K562 (cell line): Measurements from ENCODE around the gene TBX19. TPM values are rescaled to one million over a fixed set of nuclear protein-coding genes. Genes with fewer than 3 reads are reported as not detected.

Experiments used
- CEBPG ChIP-seq, 3 experiments: fragments of 200-800 bp in 1 of 3; sonication (Bioruptor generic) in 1 of 3; sonication (generic) in 1 of 3; formaldehyde crosslinking in 1 of 3; IDR thresholded peaks in 2 of 3; conservative IDR thresholded peaks in 1 of 3; 2 replicates each; pipeline versions ENCODE4 v1.6.1 to v1.8.0; 2016 to 2022; ENCODE audit warnings: missing compliant biosample characterization in 2 of 3, missing genetic modification characterization in 2 of 3, mild to moderate bottlenecking in 1 of 3, missing genetic modification reagents in 1 of 3
- HCFC1 ChIP-seq: IDR thresholded peaks from 2 replicates; pipeline ENCODE4 v1.6.1; 2012; ENCODE audit warnings: low read depth, low read length, improper control_type of control experiment
- POLR2A ChIP-seq: fragments of 450-650 bp; conservative IDR thresholded peaks from 2 replicates; pipeline ENCODE4 v1.6.1; 2016
- TCF3 ChIP-seq: sonication (generic); formaldehyde crosslinking; IDR thresholded peaks from 2 replicates; pipeline ENCODE4 v1.4.0; 2020; ENCODE audit warnings: mild to moderate bottlenecking, missing genetic modification reagents
- ZNF707 ChIP-seq: fragments of 250-450 bp; sonication (Bioruptor Pico); conservative IDR thresholded peaks from 2 replicates; pipeline ENCODE4 v1.8.0; 2022; ENCODE audit warnings: inconsistent platforms, mild to moderate bottlenecking, moderate library complexity
- polyA plus RNA-seq, 8 experiments: library from polyadenylated mRNA; depleted of rRNA in 4 of 8; stranded (reverse) in 5 of 8; unstranded in 3 of 8; fragments of >200 nt; fragmentation: Nextera tagmentation in 2 of 8; fragmentation: Illumina TruSeq in 1 of 8; extraction: Ambion mirVana in 2 of 8; extraction: Trizol in 1 of 8; gene quantifications; 2 replicates each; pipeline versions ENCODE4 v1.2.1 to v1.2.3, GENCODE V29; 2011 to 2014; ENCODE audit warnings: inconsistent platforms in 1 of 8, missing spikeins in 1 of 8
- total RNA-seq, 7 experiments: library from RNA; depleted of rRNA in 6 of 7; stranded (reverse); fragments of >200 nt in 6 of 7; fragmentation: Illumina TruSeq in 2 of 7; extraction: Trizol in 2 of 7; gene quantifications; 2 replicates each; pipeline versions ENCODE4 v1.2.1 to v1.2.3, GENCODE V29; 2011 to 2021; ENCODE audit warnings: low replicate concordance in 1 of 7
- TF ChIP-seq, protein P1 (sequence below): fragments of 450-650 bp; IDR thresholded peaks from 2 replicates; pipeline ENCODE4 v1.6.1; 2016; ENCODE audit warnings: mild to moderate bottlenecking, moderate library complexity
- TF ChIP-seq, protein P2 (sequence below): sonication (generic); formaldehyde crosslinking; IDR thresholded peaks from 2 replicates; pipeline ENCODE4 v1.8.0; 2022; ENCODE audit warnings: missing genetic modification reagents, mild to moderate bottlenecking, moderate library complexity, borderline replicate concordance
- TF ChIP-seq, protein P3 (sequence below): sonication (generic); formaldehyde crosslinking; IDR thresholded peaks from 2 replicates; pipeline ENCODE4 v1.8.0; 2022; ENCODE audit warnings: mild to moderate bottlenecking, missing genetic modification reagents
- TF ChIP-seq, protein P4 (sequence below): fragments of 450-650 bp; IDR thresholded peaks from 2 replicates; pipeline ENCODE4 v1.6.1; 2017; ENCODE audit warnings: antibody characterized with exemption, mild to moderate bottlenecking

TBX19 gene
- total and polyA plus RNA-seq, 9 of the 15 experiments (the other 6 are each of a cell fraction or from before 2014, with no cell fraction given): 0.32 to 3.1 (median 0.95) TPM

DNA sequence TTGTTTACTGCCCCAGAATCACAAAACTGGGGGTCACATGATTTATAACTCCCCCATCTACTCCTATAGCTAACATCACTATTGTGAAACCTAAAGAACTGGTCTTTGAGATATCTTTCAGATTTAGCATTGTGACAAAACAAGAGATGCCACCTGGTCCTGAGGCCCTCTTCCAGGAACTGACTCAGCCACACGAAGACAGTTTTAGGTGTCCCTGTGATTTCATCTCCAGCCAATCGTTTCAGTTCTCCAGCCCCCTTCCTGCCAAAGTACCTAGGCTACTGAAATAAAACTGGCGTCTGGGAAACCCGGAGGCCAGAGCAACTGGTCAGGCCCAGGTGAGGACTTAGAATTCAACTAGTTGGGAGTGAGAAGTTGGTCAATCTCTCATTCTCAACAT lies 36.6 kb downstream of the TBX19 start (continued):
- TF ChIP-seq, protein P1, sequence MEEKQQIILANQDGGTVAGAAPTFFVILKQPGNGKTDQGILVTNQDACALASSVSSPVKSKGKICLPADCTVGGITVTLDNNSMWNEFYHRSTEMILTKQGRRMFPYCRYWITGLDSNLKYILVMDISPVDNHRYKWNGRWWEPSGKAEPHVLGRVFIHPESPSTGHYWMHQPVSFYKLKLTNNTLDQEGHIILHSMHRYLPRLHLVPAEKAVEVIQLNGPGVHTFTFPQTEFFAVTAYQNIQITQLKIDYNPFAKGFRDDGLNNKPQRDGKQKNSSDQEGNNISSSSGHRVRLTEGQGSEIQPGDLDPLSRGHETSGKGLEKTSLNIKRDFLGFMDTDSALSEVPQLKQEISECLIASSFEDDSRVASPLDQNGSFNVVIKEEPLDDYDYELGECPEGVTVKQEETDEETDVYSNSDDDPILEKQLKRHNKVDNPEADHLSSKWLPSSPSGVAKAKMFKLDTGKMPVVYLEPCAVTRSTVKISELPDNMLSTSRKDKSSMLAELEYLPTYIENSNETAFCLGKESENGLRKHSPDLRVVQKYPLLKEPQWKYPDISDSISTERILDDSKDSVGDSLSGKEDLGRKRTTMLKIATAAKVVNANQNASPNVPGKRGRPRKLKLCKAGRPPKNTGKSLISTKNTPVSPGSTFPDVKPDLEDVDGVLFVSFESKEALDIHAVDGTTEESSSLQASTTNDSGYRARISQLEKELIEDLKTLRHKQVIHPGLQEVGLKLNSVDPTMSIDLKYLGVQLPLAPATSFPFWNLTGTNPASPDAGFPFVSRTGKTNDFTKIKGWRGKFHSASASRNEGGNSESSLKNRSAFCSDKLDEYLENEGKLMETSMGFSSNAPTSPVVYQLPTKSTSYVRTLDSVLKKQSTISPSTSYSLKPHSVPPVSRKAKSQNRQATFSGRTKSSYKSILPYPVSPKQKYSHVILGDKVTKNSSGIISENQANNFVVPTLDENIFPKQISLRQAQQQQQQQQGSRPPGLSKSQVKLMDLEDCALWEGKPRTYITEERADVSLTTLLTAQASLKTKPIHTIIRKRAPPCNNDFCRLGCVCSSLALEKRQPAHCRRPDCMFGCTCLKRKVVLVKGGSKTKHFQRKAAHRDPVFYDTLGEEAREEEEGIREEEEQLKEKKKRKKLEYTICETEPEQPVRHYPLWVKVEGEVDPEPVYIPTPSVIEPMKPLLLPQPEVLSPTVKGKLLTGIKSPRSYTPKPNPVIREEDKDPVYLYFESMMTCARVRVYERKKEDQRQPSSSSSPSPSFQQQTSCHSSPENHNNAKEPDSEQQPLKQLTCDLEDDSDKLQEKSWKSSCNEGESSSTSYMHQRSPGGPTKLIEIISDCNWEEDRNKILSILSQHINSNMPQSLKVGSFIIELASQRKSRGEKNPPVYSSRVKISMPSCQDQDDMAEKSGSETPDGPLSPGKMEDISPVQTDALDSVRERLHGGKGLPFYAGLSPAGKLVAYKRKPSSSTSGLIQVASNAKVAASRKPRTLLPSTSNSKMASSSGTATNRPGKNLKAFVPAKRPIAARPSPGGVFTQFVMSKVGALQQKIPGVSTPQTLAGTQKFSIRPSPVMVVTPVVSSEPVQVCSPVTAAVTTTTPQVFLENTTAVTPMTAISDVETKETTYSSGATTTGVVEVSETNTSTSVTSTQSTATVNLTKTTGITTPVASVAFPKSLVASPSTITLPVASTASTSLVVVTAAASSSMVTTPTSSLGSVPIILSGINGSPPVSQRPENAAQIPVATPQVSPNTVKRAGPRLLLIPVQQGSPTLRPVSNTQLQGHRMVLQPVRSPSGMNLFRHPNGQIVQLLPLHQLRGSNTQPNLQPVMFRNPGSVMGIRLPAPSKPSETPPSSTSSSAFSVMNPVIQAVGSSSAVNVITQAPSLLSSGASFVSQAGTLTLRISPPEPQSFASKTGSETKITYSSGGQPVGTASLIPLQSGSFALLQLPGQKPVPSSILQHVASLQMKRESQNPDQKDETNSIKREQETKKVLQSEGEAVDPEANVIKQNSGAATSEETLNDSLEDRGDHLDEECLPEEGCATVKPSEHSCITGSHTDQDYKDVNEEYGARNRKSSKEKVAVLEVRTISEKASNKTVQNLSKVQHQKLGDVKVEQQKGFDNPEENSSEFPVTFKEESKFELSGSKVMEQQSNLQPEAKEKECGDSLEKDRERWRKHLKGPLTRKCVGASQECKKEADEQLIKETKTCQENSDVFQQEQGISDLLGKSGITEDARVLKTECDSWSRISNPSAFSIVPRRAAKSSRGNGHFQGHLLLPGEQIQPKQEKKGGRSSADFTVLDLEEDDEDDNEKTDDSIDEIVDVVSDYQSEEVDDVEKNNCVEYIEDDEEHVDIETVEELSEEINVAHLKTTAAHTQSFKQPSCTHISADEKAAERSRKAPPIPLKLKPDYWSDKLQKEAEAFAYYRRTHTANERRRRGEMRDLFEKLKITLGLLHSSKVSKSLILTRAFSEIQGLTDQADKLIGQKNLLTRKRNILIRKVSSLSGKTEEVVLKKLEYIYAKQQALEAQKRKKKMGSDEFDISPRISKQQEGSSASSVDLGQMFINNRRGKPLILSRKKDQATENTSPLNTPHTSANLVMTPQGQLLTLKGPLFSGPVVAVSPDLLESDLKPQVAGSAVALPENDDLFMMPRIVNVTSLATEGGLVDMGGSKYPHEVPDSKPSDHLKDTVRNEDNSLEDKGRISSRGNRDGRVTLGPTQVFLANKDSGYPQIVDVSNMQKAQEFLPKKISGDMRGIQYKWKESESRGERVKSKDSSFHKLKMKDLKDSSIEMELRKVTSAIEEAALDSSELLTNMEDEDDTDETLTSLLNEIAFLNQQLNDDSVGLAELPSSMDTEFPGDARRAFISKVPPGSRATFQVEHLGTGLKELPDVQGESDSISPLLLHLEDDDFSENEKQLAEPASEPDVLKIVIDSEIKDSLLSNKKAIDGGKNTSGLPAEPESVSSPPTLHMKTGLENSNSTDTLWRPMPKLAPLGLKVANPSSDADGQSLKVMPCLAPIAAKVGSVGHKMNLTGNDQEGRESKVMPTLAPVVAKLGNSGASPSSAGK: peak; percentile 59
- TF ChIP-seq HCFC1: no peak
- TF ChIP-seq, protein P2, sequence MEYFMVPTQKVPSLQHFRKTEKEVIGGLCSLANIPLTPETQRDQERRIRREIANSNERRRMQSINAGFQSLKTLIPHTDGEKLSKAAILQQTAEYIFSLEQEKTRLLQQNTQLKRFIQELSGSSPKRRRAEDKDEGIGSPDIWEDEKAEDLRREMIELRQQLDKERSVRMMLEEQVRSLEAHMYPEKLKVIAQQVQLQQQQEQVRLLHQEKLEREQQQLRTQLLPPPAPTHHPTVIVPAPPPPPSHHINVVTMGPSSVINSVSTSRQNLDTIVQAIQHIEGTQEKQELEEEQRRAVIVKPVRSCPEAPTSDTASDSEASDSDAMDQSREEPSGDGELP: no peak
- peak; percentile 36; the same call in 1 of the 2 replicates for TF ChIP-seq TCF3 (CRISPR knock-in tag)
- no peak for TF ChIP-seq ZNF707
- TF ChIP-seq, protein P3, sequence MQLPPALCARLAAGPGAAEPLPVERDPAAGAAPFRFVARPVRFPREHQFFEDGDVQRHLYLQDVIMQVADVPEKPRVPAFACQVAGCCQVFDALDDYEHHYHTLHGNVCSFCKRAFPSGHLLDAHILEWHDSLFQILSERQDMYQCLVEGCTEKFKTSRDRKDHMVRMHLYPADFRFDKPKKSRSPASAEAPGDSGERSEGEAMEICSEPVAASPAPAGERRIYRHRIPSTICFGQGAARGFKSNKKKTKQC (CRISPR knock-in tag): no peak
- TF ChIP-seq POLR2A: no peak
- TF ChIP-seq CEBPG (CRISPR knock-in tag; IDR thresholded peaks at IDR 0.05): no peak
- 0 out of 4 replicates have a peak, but pooled peaks of 1 of the 2 experiments have one; percentile 28 for TF ChIP-seq CEBPG (tag; conservative IDR thresholded peaks at IDR 0.05 in 1 of 2, IDR thresholded peaks at IDR 0.05 in 1 of 2)
- TF ChIP-seq, protein P4, sequence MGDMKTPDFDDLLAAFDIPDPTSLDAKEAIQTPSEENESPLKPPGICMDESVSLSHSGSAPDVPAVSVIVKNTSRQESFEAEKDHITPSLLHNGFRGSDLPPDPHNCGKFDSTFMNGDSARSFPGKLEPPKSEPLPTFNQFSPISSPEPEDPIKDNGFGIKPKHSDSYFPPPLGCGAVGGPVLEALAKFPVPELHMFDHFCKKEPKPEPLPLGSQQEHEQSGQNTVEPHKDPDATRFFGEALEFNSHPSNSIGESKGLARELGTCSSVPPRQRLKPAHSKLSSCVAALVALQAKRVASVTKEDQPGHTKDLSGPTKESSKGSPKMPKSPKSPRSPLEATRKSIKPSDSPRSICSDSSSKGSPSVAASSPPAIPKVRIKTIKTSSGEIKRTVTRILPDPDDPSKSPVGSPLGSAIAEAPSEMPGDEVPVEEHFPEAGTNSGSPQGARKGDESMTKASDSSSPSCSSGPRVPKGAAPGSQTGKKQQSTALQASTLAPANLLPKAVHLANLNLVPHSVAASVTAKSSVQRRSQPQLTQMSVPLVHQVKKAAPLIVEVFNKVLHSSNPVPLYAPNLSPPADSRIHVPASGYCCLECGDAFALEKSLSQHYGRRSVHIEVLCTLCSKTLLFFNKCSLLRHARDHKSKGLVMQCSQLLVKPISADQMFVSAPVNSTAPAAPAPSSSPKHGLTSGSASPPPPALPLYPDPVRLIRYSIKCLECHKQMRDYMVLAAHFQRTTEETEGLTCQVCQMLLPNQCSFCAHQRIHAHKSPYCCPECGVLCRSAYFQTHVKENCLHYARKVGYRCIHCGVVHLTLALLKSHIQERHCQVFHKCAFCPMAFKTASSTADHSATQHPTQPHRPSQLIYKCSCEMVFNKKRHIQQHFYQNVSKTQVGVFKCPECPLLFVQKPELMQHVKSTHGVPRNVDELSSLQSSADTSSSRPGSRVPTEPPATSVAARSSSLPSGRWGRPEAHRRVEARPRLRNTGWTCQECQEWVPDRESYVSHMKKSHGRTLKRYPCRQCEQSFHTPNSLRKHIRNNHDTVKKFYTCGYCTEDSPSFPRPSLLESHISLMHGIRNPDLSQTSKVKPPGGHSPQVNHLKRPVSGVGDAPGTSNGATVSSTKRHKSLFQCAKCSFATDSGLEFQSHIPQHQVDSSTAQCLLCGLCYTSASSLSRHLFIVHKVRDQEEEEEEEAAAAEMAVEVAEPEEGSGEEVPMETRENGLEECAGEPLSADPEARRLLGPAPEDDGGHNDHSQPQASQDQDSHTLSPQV: peak; percentile 13; the same call in 1 of the 2 replicates
